ENCODE measurements around the gene NTRK3. TPM values are rescaled to one million over a fixed set of nuclear protein-coding genes. Genes with fewer than 3 reads are reported as not detected.

The NTRK3 gene
- total RNA-seq, 1 donor from 2014 or later, result 3.5 TPM

- no peak for DNase-seq
- no peaks in the 10 kb centered on the region for H3K27me3 ChIP-seq (ENCODE audit: low read depth)
- no peak overlapping the region for H3K4me3 ChIP-seq
- intact Hi-C loops (cut with DNase I), result no loop called here
- H3K4me1 ChIP-seq, result no peaks in the 10 kb centered on the region
- H3K9me3 ChIP-seq, result no peaks in the 10 kb centered on the region
- no peak overlapping the region for H3K27ac ChIP-seq
- H3K36me3 ChIP-seq, result no peaks in the 10 kb centered on the region
- ATAC-seq, result no peak
- no peak for TF ChIP-seq CTCF (IDR thresholded peaks at IDR 0.05)
Observed at GRCh38 chr15:87817553-87817952, 439.0 kb downstream of the NTRK3 start.

GRCh38 chr15:87816811-87817210, 439.7 kb downstream of the NTRK3 start:
- Histone ChIP-seq H3K4me3 (no peak overlapping the region), H3K4me1 (no peaks in the 10 kb centered on the region), H3K27me3 (ENCODE audit: low read depth) (no peaks in the 10 kb centered on the region), H3K9me3 (no peaks in the 10 kb centered on the region), H3K36me3 (no peaks in the 10 kb centered on the region), H3K27ac (no peak overlapping the region)
- intact Hi-C loops (cut with DNase I), result no loop called here
- ATAC-seq (no peak), DNase-seq (no peak)
- TF ChIP-seq CTCF (IDR thresholded peaks at IDR 0.05), result no peak

- no peak for ATAC-seq
- Histone ChIP-seq H3K36me3 (no peaks in the 10 kb centered on the region), H3K4me1 (no peaks in the 10 kb centered on the region), H3K27ac (no peak overlapping the region), H3K4me3 (no peak overlapping the region), H3K27me3 (ENCODE audit: low read depth) (no peaks in the 10 kb centered on the region), H3K9me3 (no peaks in the 10 kb centered on the region)
- DNase-seq, result no peak
- intact Hi-C loops (cut with DNase I), result no loop called here
- TF ChIP-seq CTCF (IDR thresholded peaks at IDR 0.05), result no peak
Observed at GRCh38 chr15:87816016-87816415, 440.5 kb downstream of the NTRK3 start.

Other genes with a start within 250 kb of the NTRK3 start
- gene MRPL46, start 210.6 kb upstream of the NTRK3 start, total RNA-seq, result 15.3 TPM
- gene MRPS11, start 211.0 kb upstream of the NTRK3 start, total RNA-seq, result 32.7 TPM

Measured in lower lobe of right lung (tissue), 2 donors.